Stimulated activated CD8-positive, alpha-beta memory T cell treated with anti-CD3 and anti-CD28 coated beads, Interleukin-7, amount 100 ng/mL, for 24 hours (primary cell): Measurements from ENCODE around the gene COPB1.
A peak's percentile ranks its signal among the peaks of the same experiment; 100 is the strongest.

ENCODE experiments used
- DNase-seq: peaks from one replicate; pipeline ENCODE4 v3.0.0-alpha.2; 2020; ENCODE audit warnings: low read depth

The COPB1 gene

GRCh38 chr11:14423633-14424032 is 76.0 kb downstream of the COPB1 start:
- DNase-seq: no peak

- no peak for DNase-seq
These were observed 76.8 kb downstream of the COPB1 start for GRCh38 chr11:14422814-14423182.

GRCh38 chr11:14422052-14422813 is 77.4 kb downstream of the COPB1 start:
- DNase-seq: no peak

- DNase-seq: no peak
These were observed 79.4 kb downstream of the COPB1 start for GRCh38 chr11:14420223-14420622.

- no peak for DNase-seq
These were observed 80.7 kb downstream of the COPB1 start for GRCh38 chr11:14418801-14419417.

GRCh38 chr11:14417617-14418374 is 81.8 kb downstream of the COPB1 start:
- DNase-seq: no peak

GRCh38 chr11:14417186-14417585 is 82.4 kb downstream of the COPB1 start:
- no peak for DNase-seq

- peak; percentile 40 for DNase-seq
These were observed 84.8 kb downstream of the COPB1 start for GRCh38 chr11:14414470-14415461.

GRCh38 chr11:14413307-14414069 is 86.1 kb downstream of the COPB1 start:
- no peak for DNase-seq

GRCh38 chr11:14411818-14412217 is 87.8 kb downstream of the COPB1 start:
- DNase-seq: no peak

- DNase-seq: no peak
These were observed 89.7 kb downstream of the COPB1 start for GRCh38 chr11:14409891-14410290.

GRCh38 chr11:14408612-14409011 is 91.0 kb downstream of the COPB1 start:
- no peak for DNase-seq
